Panc1 (cell line): ENCODE measurements around the gene LRRC47. TPM values are rescaled to one million over a fixed set of nuclear protein-coding genes. Genes with fewer than 3 reads are reported as not detected.

Experiments used
- ATAC-seq: fragments of 200-7000 bp; cut with Tn5 transposase; 2 replicates; pipeline ENCODE4 v1.9.1; 2020; ENCODE audit warnings: mild to moderate bottlenecking, moderate library complexity
- BruUV-seq: library from RNA; stranded (reverse); fragments of 400-500 nt; replicated peaks from 2 replicates; lab custom pipeline; 2021; lab: Mats Ljungman, UMichigan
- CTCF ChIA-PET: fragments of 300-600 bp; sonication (Branson Sonifier 250); formaldehyde crosslinking; loops from one replicate; lab custom pipeline; 2022; ENCODE audit warnings: antibody characterized with exemption; lab: Charles Lee
- POLR2A ChIA-PET: fragments of 300-600 bp; sonication (Branson Sonifier 250); formaldehyde crosslinking; loops from one replicate; lab custom pipeline; 2022; ENCODE audit warnings: antibody characterized with exemption; lab: Charles Lee
- DNase-seq: peaks from one replicate; pipeline ENCODE4 v3.0.0-alpha.2; 2010; ENCODE audit warnings: low read depth, low spot score
- H3K27ac ChIP-seq: 2 replicates; pipeline ENCODE4 v1.5.1; 2011; ENCODE audit warnings: mild to moderate bottlenecking, low read length, inconsistent platforms
- H3K27me3 ChIP-seq: fragments of 200-500 bp; sonication (Bioruptor generic); 2 replicates; pipeline ENCODE4 v1.6.0; 2014; ENCODE audit warnings: low read length, inconsistent platforms; ENCODE audit not compliant: control insufficient read depth, insufficient read depth
- H3K36me3 ChIP-seq: fragments of 200-500 bp; sonication (Bioruptor generic); 2 replicates; pipeline ENCODE4 v1.5.1; 2014; ENCODE audit warnings: inconsistent platforms, mild to moderate bottlenecking, low read length, moderate library complexity; ENCODE audit not compliant: control insufficient read depth, insufficient read depth
- H3K4me1 ChIP-seq: 2 replicates; pipeline ENCODE4 v1.5.1; 2011; ENCODE audit warnings: inconsistent platforms, mild to moderate bottlenecking, low read length, moderate library complexity; ENCODE audit not compliant: control insufficient read depth, insufficient read depth
- H3K4me3 ChIP-seq, 2 experiments: 2 replicates each; pipeline ENCODE4 v1.5.1; 2011 to 2012; ENCODE audit warnings: low read depth in 2 of 2, low read length in 2 of 2, mild to moderate bottlenecking in 2 of 2, inconsistent platforms in 1 of 2, moderate library complexity in 1 of 2
- H3K9me3 ChIP-seq: fragments of 200-500 bp; sonication (Bioruptor generic); 2 replicates; pipeline ENCODE4 v1.5.1; 2014; ENCODE audit warnings: low read depth, mild to moderate bottlenecking, inconsistent platforms, low read length, moderate library complexity; ENCODE audit not compliant: control insufficient read depth, insufficient read depth
- CTCF ChIP-seq: fragments of 450-650 bp; IDR thresholded peaks from 2 replicates; pipeline ENCODE4 v1.5.1; 2017; ENCODE audit warnings: mild to moderate bottlenecking
- POLR2AphosphoS5 ChIP-seq: IDR thresholded peaks from 2 replicates; pipeline ENCODE4 v1.6.1; 2012; ENCODE audit warnings: mild to moderate bottlenecking, low read depth, low read length, moderate library complexity
- REST ChIP-seq, 2 experiments: IDR thresholded peaks; 2 replicates each; pipeline ENCODE4 v1.6.1; 2011 to 2012; ENCODE audit warnings: low read depth in 2 of 2, control low read depth in 1 of 2, low read length in 1 of 2, mild to moderate bottlenecking in 1 of 2, moderate library complexity in 1 of 2; ENCODE audit not compliant: insufficient read depth in 1 of 2
- SIN3A ChIP-seq: IDR thresholded peaks from 2 replicates; pipeline ENCODE4 v1.6.1; 2012; ENCODE audit warnings: low read depth, mild to moderate bottlenecking, low read length, moderate library complexity, borderline replicate concordance; ENCODE audit not compliant: insufficient read depth
- TCF7L2 ChIP-seq: IDR thresholded peaks from 2 replicates; pipeline ENCODE4 v1.6.1; 2011; ENCODE audit warnings: mild to moderate bottlenecking, low read depth, low read length, inconsistent platforms
- in situ Hi-C: cut with HindIII; loops from 2 replicates; pipeline ENCODE4 v1.10.0; 2016; ENCODE audit warnings: low sequenced_read_pairs, low pct_unique_long_range_greater_than_20kb
- intact Hi-C: fragments of 100-400 bp; cut with micrococcal nuclease; formaldehyde crosslinking; loops from one replicate; pipeline ENCODE4 v1.10.0; 2022; ENCODE audit not compliant: unreplicated experiment
- total RNA-seq: library from RNA; stranded (reverse); gene quantifications from one replicate; pipeline ENCODE4 v1.2.1, GENCODE V29; 2021; ENCODE audit not compliant: unreplicated experiment

Gene LRRC47
- total RNA-seq, 1 experiment from 2014 or later = 51.0 TPM

DNA sequence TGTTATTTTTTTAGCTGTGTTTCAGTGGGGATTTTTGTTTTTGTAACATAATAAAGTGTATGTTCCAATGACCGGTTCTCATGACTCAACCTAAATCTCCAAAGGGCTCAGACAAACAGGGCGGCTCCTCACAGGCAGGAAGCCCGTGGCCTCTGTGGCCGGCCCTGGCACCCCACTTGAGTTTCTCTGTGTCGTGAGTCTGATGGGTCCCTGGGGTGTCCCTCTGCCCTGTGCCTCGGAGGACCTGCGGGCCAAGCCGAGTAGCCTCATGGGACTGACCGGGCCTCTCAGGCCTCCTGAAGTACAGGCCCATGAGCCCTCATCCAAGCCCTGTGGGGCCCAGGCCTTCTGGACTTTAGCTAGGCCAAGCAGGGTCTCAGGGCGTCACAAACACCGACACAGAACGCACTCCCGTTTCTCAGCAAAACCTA, 60.2 kb downstream of the LRRC47 start:
- BruUV-seq = no TSS peak
- Histone ChIP-seq H3K36me3 (no peaks in the 10 kb centered on the region; the same call in 1 of the 2 replicates), H3K27ac (no peak overlapping the region), H3K4me1 (no peaks in the 10 kb centered on the region; the same call in 1 of the 2 replicates), H3K27me3 (no peaks in the 10 kb centered on the region), H3K9me3 (no peaks in the 10 kb centered on the region), H3K4me3 (no peak overlapping the region)
- in situ Hi-C loops (no loop called here), intact Hi-C loops (no loop called here)
- no peak for TF ChIP-seq TCF7L2
- TF ChIP-seq POLR2AphosphoS5 = no peak
- TF ChIP-seq SIN3A = no peak
- TF ChIP-seq CTCF = no peak
- TF ChIP-seq REST (IDR thresholded peaks at IDR 0.05; ENCODE audit: insufficient read depth in 1 of 2, low read depth in 2 of 2, low read length in 1 of 2) = no peak
- ChIA-PET POLR2A (no interaction called here), CTCF (no interaction called here)
- no peak for ATAC-seq
- no peak for DNase-seq

DNA sequence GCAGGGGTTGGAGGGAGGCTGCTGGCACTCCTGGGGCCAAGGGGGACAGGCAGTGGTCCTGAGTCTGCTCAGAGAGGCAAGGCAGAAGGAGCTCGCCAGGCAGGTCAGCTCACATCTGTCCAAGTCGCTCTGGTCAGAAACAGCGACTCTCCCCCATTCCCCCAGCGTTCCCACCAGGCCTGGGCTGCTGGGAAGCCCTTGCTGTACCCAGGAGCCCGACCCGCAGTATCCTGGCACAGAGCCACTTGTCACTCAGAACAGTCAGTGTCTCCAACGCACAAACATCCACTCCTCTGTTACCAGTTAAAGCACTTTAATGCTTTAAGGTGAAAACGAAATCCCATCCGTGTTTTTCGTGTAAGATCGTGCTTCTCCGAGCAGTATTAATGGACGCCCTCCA, 60.6 kb downstream of the LRRC47 start:
- TF ChIP-seq TCF7L2 (no peak), SIN3A (no peak), POLR2AphosphoS5 (no peak)
- ChIA-PET POLR2A (no interaction called here), CTCF (no interaction called here)
- Histone ChIP-seq H3K27ac (no peak overlapping the region), H3K27me3 (no peaks in the 10 kb centered on the region), H3K36me3 (no peaks in the 10 kb centered on the region; the same call in 1 of the 2 replicates), H3K4me3 (no peak overlapping the region), H3K9me3 (no peaks in the 10 kb centered on the region), H3K4me1 (no peaks in the 10 kb centered on the region; the same call in 1 of the 2 replicates)
- intact Hi-C loops = no loop called here
- no peak for ATAC-seq
- DNase-seq = no peak
- no TSS peak for BruUV-seq
- in situ Hi-C loops = no loop called here

GRCh38 chr1:3735027-3735681, 61.1 kb downstream of the LRRC47 start:
- DNase-seq = no peak
- BruUV-seq = no TSS peak

More at GRCh38 chr1:3735027-3735681, 61.1 kb downstream of the LRRC47 start:
- no peaks in the 10 kb centered on the region for H3K27me3 ChIP-seq
- ATAC-seq = no peak
- TF ChIP-seq SIN3A = no peak
- H3K4me3 ChIP-seq = no peak overlapping the region
- CTCF ChIA-PET = interaction anchor here (1.0 kb wide), 1 partner anchor 14 kb away, joined by 3 read pairs; no protein-coding TSS in a partner anchor
- intact Hi-C loops (no loop called here), in situ Hi-C loops (no loop called here)
- POLR2A ChIA-PET = no interaction called here
- H3K36me3 ChIP-seq = no peaks in the 10 kb centered on the region; the same call in 1 of the 2 replicates
- H3K9me3 ChIP-seq = no peaks in the 10 kb centered on the region
- H3K27ac ChIP-seq = no peak overlapping the region
- no peaks in the 10 kb centered on the region; the same call in 1 of the 2 replicates for H3K4me1 ChIP-seq
